ENCODE results near the gene FMNL1. TPM values are rescaled to one million over a fixed set of nuclear protein-coding genes. Genes with fewer than 3 reads are reported as not detected.

Gene FMNL1
- polyA plus RNA-seq, 1 donor (not counting 4 experiments of a cell fraction or from before 2014, with no cell fraction given) = 0.46 TPM

GRCh38 chr17:45186801-45187354, 34.8 kb upstream of the FMNL1 start:
- Histone ChIP-seq H3K9me1 (ENCODE audit: control insufficient read depth, extremely low read depth, insufficient read depth, low read length) (no peaks in the 10 kb centered on the region), H3K4me1 (ENCODE audit: control insufficient read depth, extremely low read depth, insufficient read depth, low read length) (peaks cover 9% of the 10 kb centered on the region), H3K79me2 (ENCODE audit: control insufficient read depth, insufficient read depth, low read length) (no peaks in the 10 kb centered on the region), H3K4me2 (ENCODE audit: control insufficient read depth, extremely low read depth, insufficient read depth, low read depth, low read length) (no peak overlapping the region), H2AFZ (ENCODE audit: control insufficient read depth, low read length) (no peak overlapping the region), H3K9ac (ENCODE audit: control insufficient read depth, extremely low read depth, insufficient read depth, low read length) (no peak overlapping the region), H3K27ac (ENCODE audit: control insufficient read depth, insufficient read depth, low read length) (no peak overlapping the region), H3K36me3 (ENCODE audit: control insufficient read depth in 2 of 2, extremely low read depth in 1 of 2, insufficient read depth in 2 of 2, low read length in 2 of 2) (no peaks in the 10 kb centered on the region), H3K4me3 (ENCODE audit: control insufficient read depth in 2 of 3, extremely low read depth in 1 of 3, insufficient read depth in 2 of 3, low read depth in 1 of 3, low read length in 3 of 3) (no peak overlapping the region), H3K27me3 (ENCODE audit: control insufficient read depth, extremely low read depth, insufficient read depth, low read length) (no peaks in the 10 kb centered on the region), H4K20me1 (ENCODE audit: control insufficient read depth, extremely low read depth, insufficient read depth, low read length) (no peaks in the 10 kb centered on the region), H3K9me3 (ENCODE audit: control insufficient read depth, low read depth, low read length) (no peaks in the 10 kb centered on the region)
- FAIRE-seq (no peak), DNase-seq (ENCODE audit: low read depth, low spot score) (no peak)
- dilution Hi-C loops (cut with MboI; ENCODE audit: extremely low pct_ligation_motif_present, low sequenced_read_pairs) = no loop called here
- TF ChIP-seq CTCF (optimal IDR thresholded peaks at IDR 0.05 in 1 of 3, IDR thresholded peaks at IDR 0.05 in 1 of 3, conservative IDR thresholded peaks at IDR 0.05 in 1 of 3; ENCODE audit: extremely low read depth in 1 of 3, insufficient read depth in 2 of 3, low read length in 3 of 3) (no peak), EZH2 (IDR thresholded peaks at IDR 0.05; ENCODE audit: low read length) (no peak)

GRCh38 chr17:45189009-45189408, 32.7 kb upstream of the FMNL1 start:
- H3K9ac ChIP-seq (ENCODE audit: control insufficient read depth, extremely low read depth, insufficient read depth, low read length) = no peak overlapping the region
- H3K36me3 ChIP-seq (ENCODE audit: control insufficient read depth in 2 of 2, extremely low read depth in 1 of 2, insufficient read depth in 2 of 2, low read length in 2 of 2) = no peaks in the 10 kb centered on the region
- DNase-seq (ENCODE audit: low read depth, low spot score) (no peak), FAIRE-seq (no peak)
- no peaks in the 10 kb centered on the region for H3K27me3 ChIP-seq (ENCODE audit: control insufficient read depth, extremely low read depth, insufficient read depth, low read length)
- H3K27ac ChIP-seq (ENCODE audit: control insufficient read depth, insufficient read depth, low read length) = no peak overlapping the region
- dilution Hi-C loops (cut with MboI; ENCODE audit: extremely low pct_ligation_motif_present, low sequenced_read_pairs) = no loop called here
- no peaks in the 10 kb centered on the region for H4K20me1 ChIP-seq (ENCODE audit: control insufficient read depth, extremely low read depth, insufficient read depth, low read length)
- no peaks in the 10 kb centered on the region for H3K79me2 ChIP-seq (ENCODE audit: control insufficient read depth, insufficient read depth, low read length)
- H3K9me3 ChIP-seq (ENCODE audit: control insufficient read depth, low read depth, low read length) = no peaks in the 10 kb centered on the region
- peaks cover 5% of the 10 kb centered on the region for H3K4me1 ChIP-seq (ENCODE audit: control insufficient read depth, extremely low read depth, insufficient read depth, low read length)
- TF ChIP-seq EZH2 (IDR thresholded peaks at IDR 0.05; ENCODE audit: low read length) (no peak), CTCF (optimal IDR thresholded peaks at IDR 0.05 in 1 of 3, IDR thresholded peaks at IDR 0.05 in 1 of 3, conservative IDR thresholded peaks at IDR 0.05 in 1 of 3; ENCODE audit: extremely low read depth in 1 of 3, insufficient read depth in 2 of 3, low read length in 3 of 3) (no peak)
- H2AFZ ChIP-seq (ENCODE audit: control insufficient read depth, low read length) = no peak overlapping the region
- no peak overlapping the region for H3K4me3 ChIP-seq (ENCODE audit: control insufficient read depth in 2 of 3, extremely low read depth in 1 of 3, insufficient read depth in 2 of 3, low read depth in 1 of 3, low read length in 3 of 3)
- H3K9me1 ChIP-seq (ENCODE audit: control insufficient read depth, extremely low read depth, insufficient read depth, low read length) = no peaks in the 10 kb centered on the region
- no peak overlapping the region for H3K4me2 ChIP-seq (ENCODE audit: control insufficient read depth, extremely low read depth, insufficient read depth, low read depth, low read length)
